Lung (tissue), 12 donors: ENCODE results near the gene CTDSP2. TPM values are rescaled to one million over a fixed set of nuclear protein-coding genes. Genes with fewer than 3 reads are reported as not detected.
A peak's percentile ranks its signal among the peaks of the same experiment; 100 is the strongest.
"Not testable (repeated sequence)": the region's sequence is repeated elsewhere in the genome, so short reads cannot be mapped to it uniquely, and the experiment has no call there.

Source experiments
- ATAC-seq: fragments of 200-7000 bp; cut with Tn5 transposase; one replicate; pipeline ENCODE4 v1.9.1; 2020; ENCODE audit warnings: moderate number of reproducible peaks; ENCODE audit not compliant: insufficient read depth, low FRiP score
- DNase-seq, 3 donors: peaks; one replicate each; pipeline ENCODE4 v3.0.0-alpha.2; 2013 to 2017
- H3K27ac ChIP-seq, 2 donors: one replicate each; pipeline ENCODE4 v1.5.1; 2013; ENCODE audit warnings: mild to moderate bottlenecking in 2 of 2, moderate library complexity in 2 of 2, control low read depth in 1 of 2, inconsistent platforms in 1 of 2, low read depth in 1 of 2, low read length in 1 of 2
- H3K27me3 ChIP-seq, 3 donors: one replicate each; pipeline ENCODE4 v1.5.1; 2013; ENCODE audit warnings: low read length in 2 of 3; ENCODE audit not compliant: control insufficient read depth in 3 of 3, insufficient read depth in 3 of 3
- H3K36me3 ChIP-seq, 4 donors: one replicate each; pipeline ENCODE4 v1.5.1; 2013; ENCODE audit warnings: low read length in 4 of 4, mild to moderate bottlenecking in 1 of 4, moderate library complexity in 1 of 4; ENCODE audit not compliant: control insufficient read depth in 4 of 4, insufficient read depth in 4 of 4
- H3K4me1 ChIP-seq, 5 donors: one replicate each; pipeline ENCODE4 v1.5.1; 2013; ENCODE audit warnings: low read length in 5 of 5, mild to moderate bottlenecking in 2 of 5, moderate library complexity in 1 of 5; ENCODE audit not compliant: control insufficient read depth in 5 of 5, insufficient read depth in 5 of 5
- H3K4me3 ChIP-seq: one replicate; pipeline ENCODE4 v1.5.1; 2013; ENCODE audit warnings: mild to moderate bottlenecking, control low read depth, moderate library complexity
- H3K9ac ChIP-seq, 2 donors: one replicate each; pipeline ENCODE4 v1.5.1; 2013; ENCODE audit warnings: low read length in 2 of 2, control low read depth in 1 of 2; ENCODE audit not compliant: insufficient read depth in 1 of 2
- H3K9me3 ChIP-seq, 4 donors: one replicate each; pipeline ENCODE4 v1.5.1; 2013; ENCODE audit warnings: low read length in 3 of 4, mild to moderate bottlenecking in 1 of 4, moderate library complexity in 1 of 4; ENCODE audit not compliant: control insufficient read depth in 4 of 4, insufficient read depth in 3 of 4
- CTCF ChIP-seq: IDR thresholded peaks from 2 replicates; pipeline ENCODE4 v1.5.1; 2012; ENCODE audit warnings: mild to moderate bottlenecking; ENCODE audit errors: control extremely low read depth, extremely low read depth
- WGBS, 2 donors: extraction: QIAGEN DNeasy Blood & Tissue Kit; methylation state at CpG; one replicate each; pipeline ENCODE4 v1.1.7; 2013; 5-methylcytosine and 5-hydroxymethylcytosine counted together
- polyA plus RNA-seq, 2 donors: library from polyadenylated mRNA; stranded (reverse); fragments of 200-250 nt; gene quantifications; one replicate each; pipeline ENCODE4 v1.2.1, GENCODE V29; 2013
- total RNA-seq, 2 donors: library from RNA; depleted of rRNA in 1 of 2; stranded (reverse); fragments of >200 nt in 1 of 2; gene quantifications; one replicate each; pipeline ENCODE4 v1.2.1, GENCODE V29; 2014 to 2021
- donor health status: control.
- donor health status: control.
- donor health status: Bipolar disorder and iron deficiency.
- donor health status: healthy.
- donor health status: DM: yes; HTN: yes; CAD: no.

CTDSP2 gene
- total and polyA plus RNA-seq, 4 donors, result 46.8 to 179 (median 133) TPM

- Histone ChIP-seq H3K9ac (no peak overlapping the region), H3K4me3 (no peak overlapping the region), H3K27me3 (no peaks in the 10 kb centered on the region), H3K27ac (peak overlapping the region in 1 of 2 donors; percentile 81), H3K36me3 (no peaks in the 10 kb centered on the region), H3K4me1 (peaks cover 0 to 3% (median 0%) of the 10 kb centered on the region in 5 donors), H3K9me3 (no peaks in the 10 kb centered on the region)
- no peak for ATAC-seq
- no peak for DNase-seq
- no peak for TF ChIP-seq CTCF
Measured at GRCh38 chr12:57881475-57881874, 34.9 kb upstream of the CTDSP2 start.

DNA sequence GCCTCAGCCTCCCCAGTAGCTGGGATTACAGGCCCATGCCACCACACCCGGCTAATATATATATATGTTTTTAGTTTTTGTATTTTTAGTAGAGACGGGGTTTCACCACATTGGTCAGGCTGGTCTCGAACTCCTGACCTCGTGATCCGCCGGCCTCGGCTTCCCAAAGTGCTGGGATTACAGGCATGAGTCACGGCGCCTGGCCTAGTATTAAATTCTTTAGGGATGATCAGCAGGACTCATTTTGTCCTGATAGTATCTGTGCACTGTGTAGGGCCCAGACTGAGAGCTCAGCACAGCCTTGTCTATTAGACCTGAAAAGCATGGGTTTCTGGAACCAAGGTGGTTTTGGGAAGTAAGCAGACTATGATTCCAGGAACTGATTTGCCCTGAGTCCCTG is 34.5 kb upstream of the CTDSP2 start:
- H3K36me3 ChIP-seq, H3K27me3 ChIP-seq, DNase-seq, ATAC-seq, H3K9me3 ChIP-seq, H3K4me3 ChIP-seq, H3K9ac ChIP-seq, H3K4me1 ChIP-seq: not testable (repeated sequence)
- WGBS, 2 donors, result 96 to 97% methylated on average over 9 of the region's 9 CpGs
- H3K27ac ChIP-seq, result peak overlapping the region in 1 of 2 donors; percentile 81

DNA sequence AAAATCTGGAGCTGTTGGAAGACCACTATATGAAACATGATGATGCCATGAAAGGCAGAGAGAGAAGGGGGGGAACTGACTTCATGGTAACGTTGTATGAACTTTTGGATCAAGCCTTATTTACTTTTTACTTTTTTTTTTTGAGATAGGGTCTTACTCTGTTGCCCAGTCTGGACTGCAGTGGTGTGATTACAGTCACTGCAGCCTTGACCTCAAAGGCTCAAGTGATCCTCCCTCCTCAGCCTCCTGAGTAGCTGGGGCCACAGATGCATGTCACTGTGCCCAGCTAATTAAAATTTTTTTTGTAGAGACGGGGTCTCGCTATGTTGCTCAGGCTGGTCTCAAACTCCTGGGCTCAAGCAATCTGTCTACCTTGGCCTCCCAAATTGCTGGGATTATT is 31.3 kb upstream of the CTDSP2 start:
- 93 to 96% methylated on average over 3 of the region's 3 CpGs for WGBS, 2 donors
- Histone ChIP-seq H3K9me3 (no peaks in the 10 kb centered on the region), H3K4me1 (peaks cover 0 to 8% (median 6%) of the 10 kb centered on the region in 5 donors), H3K27ac (no peak overlapping the region), H3K27me3 (no peaks in the 10 kb centered on the region), H3K4me3 (no peak overlapping the region), H3K9ac (no peak overlapping the region), H3K36me3 (no peaks in the 10 kb centered on the region)
- DNase-seq (no peak), ATAC-seq (no peak)
- TF ChIP-seq CTCF, result no peak

- no peak for TF ChIP-seq CTCF
- Histone ChIP-seq H3K9ac (no peak overlapping the region), H3K36me3 (no peaks in the 10 kb centered on the region), H3K4me1 (peaks cover 0 to 10% (median 8%) of the 10 kb centered on the region in 5 donors), H3K27ac (peak overlapping the region in 1 of 2 donors; percentile 20), H3K9me3 (no peaks in the 10 kb centered on the region), H3K4me3 (no peak overlapping the region), H3K27me3 (no peaks in the 10 kb centered on the region)
- DNase-seq, result no peak
- no peak for ATAC-seq
- 80 to 89% methylated on average over 5 of the region's 5 CpGs for WGBS, 2 donors
Measured at GRCh38 chr12:57875753-57876547, 29.4 kb upstream of the CTDSP2 start.
